ENCODE measurements around the gene PSG11. TPM values are rescaled to one million over a fixed set of nuclear protein-coding genes. Genes with fewer than 3 reads are reported as not detected.
"Not testable (repeated sequence)": the region's sequence is repeated elsewhere in the genome, so short reads cannot be mapped to it uniquely, and the experiment has no call there.

PSG11 gene
- total and polyA plus RNA-seq, 9 of the 15 experiments (the other 6 are each of a cell fraction or from before 2014, with no cell fraction given), result not detected

DNA sequence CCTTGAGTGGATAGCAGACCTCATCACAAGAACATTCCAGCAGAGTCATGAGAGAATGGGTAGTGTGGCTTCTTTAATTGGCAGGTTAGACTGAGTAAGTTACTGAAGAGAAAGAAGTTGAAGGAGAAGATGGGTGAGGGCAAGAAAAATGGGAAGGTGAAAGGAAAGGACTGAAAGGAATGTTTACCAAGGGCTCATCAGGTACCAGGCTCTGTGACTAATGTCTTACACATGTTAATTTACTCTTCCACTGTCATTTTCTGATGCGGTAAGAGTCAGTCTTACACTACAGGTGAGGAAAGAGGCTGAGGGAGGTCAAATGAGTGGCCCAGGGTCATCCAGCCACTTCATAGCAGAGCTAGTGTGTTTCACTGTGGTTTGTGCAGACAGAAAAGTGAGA is 22.6 kb downstream of the PSG11 start:
- not testable (repeated sequence) for H3K27ac ChIP-seq (ENCODE audit: extremely low read depth, low read depth, low read length); H3K9ac ChIP-seq (ENCODE audit: insufficient read depth in 1 of 2, low read depth in 2 of 2, low read length in 2 of 2)

DNA sequence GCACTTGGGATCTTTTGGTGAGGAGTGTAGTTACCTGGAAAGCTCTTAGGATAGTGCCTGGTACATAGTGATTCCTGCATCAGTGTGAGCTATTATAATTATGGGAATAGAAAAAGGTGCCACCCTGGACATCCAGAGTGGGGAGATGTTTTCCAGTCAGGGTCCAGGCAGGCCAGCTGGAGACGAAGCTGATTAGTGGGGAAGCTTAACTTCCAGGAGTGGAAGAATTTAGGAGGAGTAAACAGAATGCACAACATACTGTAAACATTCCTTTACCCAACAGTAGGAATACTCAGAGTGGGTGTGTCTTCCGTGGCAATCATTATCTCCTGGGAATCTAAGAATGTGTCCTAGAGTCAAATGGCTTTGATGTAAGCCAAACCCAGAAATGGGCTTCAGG is 23.3 kb downstream of the PSG11 start:
- BruUV-seq (replicated peaks); H3K27ac ChIP-seq (ENCODE audit: extremely low read depth, low read depth, low read length); FAIRE-seq; H3K27me3 ChIP-seq (ENCODE audit: control insufficient read depth in 2 of 2, insufficient read depth in 2 of 2, low read length in 2 of 2); ATAC-seq; H3K4me2 ChIP-seq (ENCODE audit: insufficient read depth, low read length); H3K79me2 ChIP-seq (ENCODE audit: control insufficient read depth, insufficient read depth, low read length); H3K4me1 ChIP-seq (replicated peaks in 1 of 2; ENCODE audit: control insufficient read depth in 2 of 2, insufficient read depth in 2 of 2, low read length in 2 of 2); H2AFZ ChIP-seq (ENCODE audit: low read depth, low read length); POLR2A ChIA-PET; H3K9me1 ChIP-seq (ENCODE audit: control insufficient read depth, insufficient read depth, low read length); intact Hi-C loops (cut with micrococcal nuclease); H3K36me3 ChIP-seq (ENCODE audit: control insufficient read depth, insufficient read depth, low read length); H4K20me1 ChIP-seq (replicated peaks; ENCODE audit: control insufficient read depth, insufficient read depth, low read length); H3K9ac ChIP-seq (ENCODE audit: insufficient read depth in 1 of 2, low read depth in 2 of 2, low read length in 2 of 2); H3K9me3 ChIP-seq (replicated peaks; ENCODE audit: control insufficient read depth, insufficient read depth, low read depth, low read length); H3K4me3 ChIP-seq; in situ Hi-C loops (cut with MboI); CTCF ChIA-PET (ENCODE audit: low intra/inter-chr PET ratio); DNase-seq (ENCODE audit: extremely low read depth in 1 of 4, low spot score in 3 of 4): not testable (repeated sequence)
- 0% methylated on average over 2 of the region's 2 CpGs for WGBS (ENCODE audit: insufficient coverage, low coverage, missing lambda C conversion rate)

More for the DNA sequence above, 22.6 kb downstream of the PSG11 start:
- DNase-seq (ENCODE audit: extremely low read depth in 1 of 4, low spot score in 3 of 4); FAIRE-seq; BruUV-seq (replicated peaks); CTCF ChIA-PET (ENCODE audit: low intra/inter-chr PET ratio); H3K9me1 ChIP-seq (ENCODE audit: control insufficient read depth, insufficient read depth, low read length); H3K4me2 ChIP-seq (ENCODE audit: insufficient read depth, low read length); H3K79me2 ChIP-seq (ENCODE audit: control insufficient read depth, insufficient read depth, low read length); H2AFZ ChIP-seq (ENCODE audit: low read depth, low read length); H3K36me3 ChIP-seq (ENCODE audit: control insufficient read depth, insufficient read depth, low read length); in situ Hi-C loops (cut with MboI); ATAC-seq; H4K20me1 ChIP-seq (replicated peaks; ENCODE audit: control insufficient read depth, insufficient read depth, low read length); H3K9me3 ChIP-seq (replicated peaks; ENCODE audit: control insufficient read depth, insufficient read depth, low read depth, low read length); H3K27me3 ChIP-seq (ENCODE audit: control insufficient read depth in 2 of 2, insufficient read depth in 2 of 2, low read length in 2 of 2); POLR2A ChIA-PET; H3K4me3 ChIP-seq; intact Hi-C loops (cut with micrococcal nuclease); H3K4me1 ChIP-seq (replicated peaks in 1 of 2; ENCODE audit: control insufficient read depth in 2 of 2, insufficient read depth in 2 of 2, low read length in 2 of 2): not testable (repeated sequence)
- 0% methylated on average over 1 of the region's 1 CpG for WGBS (ENCODE audit: insufficient coverage, low coverage, missing lambda C conversion rate)

DNA sequence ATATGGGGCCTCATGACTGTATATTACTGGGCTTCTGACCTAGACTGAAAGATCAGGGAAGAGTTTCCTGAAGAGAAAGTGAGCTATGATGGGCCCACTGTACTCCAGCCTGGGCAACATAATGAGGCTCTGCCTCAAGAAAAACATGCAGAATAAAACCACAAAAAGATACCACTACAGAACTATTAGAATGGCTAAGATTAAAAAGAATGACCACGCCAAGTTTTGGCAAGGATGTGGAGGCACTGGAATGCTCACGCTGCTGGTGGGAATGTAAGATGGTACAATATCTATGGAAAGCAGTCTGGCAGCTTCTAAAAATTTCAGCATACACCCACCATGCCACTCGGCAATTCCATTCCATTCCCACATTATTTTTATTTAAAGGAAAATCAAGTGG is 30.1 kb downstream of the PSG11 start:
- H3K27ac ChIP-seq (ENCODE audit: extremely low read depth, low read depth, low read length); H3K9me3 ChIP-seq (replicated peaks; ENCODE audit: control insufficient read depth, insufficient read depth, low read depth, low read length); BruUV-seq (replicated peaks); ATAC-seq; FAIRE-seq; POLR2A ChIA-PET; H3K36me3 ChIP-seq (ENCODE audit: control insufficient read depth, insufficient read depth, low read length); H3K9me1 ChIP-seq (ENCODE audit: control insufficient read depth, insufficient read depth, low read length); CTCF ChIA-PET (ENCODE audit: low intra/inter-chr PET ratio); H3K4me2 ChIP-seq (ENCODE audit: insufficient read depth, low read length); H3K9ac ChIP-seq (ENCODE audit: insufficient read depth in 1 of 2, low read depth in 2 of 2, low read length in 2 of 2); in situ Hi-C loops (cut with MboI); H3K27me3 ChIP-seq (ENCODE audit: control insufficient read depth in 2 of 2, insufficient read depth in 2 of 2, low read length in 2 of 2); H3K4me1 ChIP-seq (replicated peaks in 1 of 2; ENCODE audit: control insufficient read depth in 2 of 2, insufficient read depth in 2 of 2, low read length in 2 of 2); H4K20me1 ChIP-seq (replicated peaks; ENCODE audit: control insufficient read depth, insufficient read depth, low read length); DNase-seq (ENCODE audit: extremely low read depth in 1 of 4, low spot score in 3 of 4); H3K79me2 ChIP-seq (ENCODE audit: control insufficient read depth, insufficient read depth, low read length); intact Hi-C loops (cut with micrococcal nuclease); H3K4me3 ChIP-seq; H2AFZ ChIP-seq (ENCODE audit: low read depth, low read length): not testable (repeated sequence)
- WGBS (ENCODE audit: insufficient coverage, low coverage, missing lambda C conversion rate), result 0% methylated on average over 3 of the region's 3 CpGs

DNA sequence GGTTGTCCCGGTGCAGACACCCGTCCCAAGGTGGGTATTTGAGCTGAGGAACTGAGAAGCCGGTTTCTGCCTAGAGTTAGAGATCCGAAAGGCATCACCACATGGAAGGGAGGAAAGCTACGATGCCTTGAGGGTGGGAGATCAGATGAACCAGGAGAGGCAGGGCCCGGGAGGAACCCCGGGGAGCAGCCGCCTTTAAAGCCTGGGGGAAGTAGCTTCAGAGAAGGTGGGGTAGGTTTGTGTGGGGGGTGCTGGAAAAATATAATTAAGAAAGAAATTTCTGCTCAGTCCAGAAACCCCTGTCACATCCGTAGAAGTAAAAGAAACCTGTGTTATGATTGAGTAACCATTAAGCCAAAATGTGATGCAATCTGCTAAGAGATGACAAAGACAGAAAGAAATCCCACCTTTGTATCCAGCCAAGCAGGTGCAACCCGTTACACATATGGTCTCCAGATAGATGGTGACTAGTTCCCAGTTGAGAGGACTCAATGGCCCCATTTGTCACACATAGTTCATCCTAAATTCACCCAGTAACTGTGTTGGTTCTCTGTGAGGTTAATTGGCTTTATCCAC is 34.2 kb downstream of the PSG11 start:
- in situ Hi-C loops (cut with MboI); DNase-seq (ENCODE audit: extremely low read depth in 1 of 4, low spot score in 3 of 4); CTCF ChIA-PET (ENCODE audit: low intra/inter-chr PET ratio): not testable (repeated sequence)

More for the DNA sequence above, 34.2 kb downstream of the PSG11 start:
- H3K79me2 ChIP-seq (ENCODE audit: control insufficient read depth, insufficient read depth, low read length); ATAC-seq; H3K9ac ChIP-seq (ENCODE audit: insufficient read depth in 1 of 2, low read depth in 2 of 2, low read length in 2 of 2); H3K4me3 ChIP-seq; POLR2A ChIA-PET; H2AFZ ChIP-seq (ENCODE audit: low read depth, low read length); H3K4me2 ChIP-seq (ENCODE audit: insufficient read depth, low read length); H4K20me1 ChIP-seq (replicated peaks; ENCODE audit: control insufficient read depth, insufficient read depth, low read length); H3K4me1 ChIP-seq (replicated peaks in 1 of 2; ENCODE audit: control insufficient read depth in 2 of 2, insufficient read depth in 2 of 2, low read length in 2 of 2); H3K27ac ChIP-seq (ENCODE audit: extremely low read depth, low read depth, low read length); H3K9me1 ChIP-seq (ENCODE audit: control insufficient read depth, insufficient read depth, low read length); H3K36me3 ChIP-seq (ENCODE audit: control insufficient read depth, insufficient read depth, low read length); H3K9me3 ChIP-seq (replicated peaks; ENCODE audit: control insufficient read depth, insufficient read depth, low read depth, low read length); FAIRE-seq; intact Hi-C loops (cut with micrococcal nuclease); BruUV-seq (replicated peaks); H3K27me3 ChIP-seq (ENCODE audit: control insufficient read depth in 2 of 2, insufficient read depth in 2 of 2, low read length in 2 of 2): not testable (repeated sequence)
- WGBS (ENCODE audit: insufficient coverage, low coverage, missing lambda C conversion rate), result 3% methylated on average over 10 of the region's 10 CpGs

Data from K562 (cell line).